ENCODE results near the gene ADGRV1.

- TF ChIP-seq POLR2A (IDR thresholded peaks at IDR 0.05; ENCODE audit: low read depth, low read length): no peak
- TF ChIP-seq POLR2AphosphoS5 (IDR thresholded peaks at IDR 0.05; ENCODE audit: low read depth, low read length): no peak
Measured at GRCh38 chr5:91207248-91207647, 648.7 kb downstream of the ADGRV1 start.
